ENCODE measurements around the gene JOSD1.
A peak's percentile ranks its signal among the peaks of the same experiment; 100 is the strongest.
"Not testable (repeated sequence)": the region's sequence is repeated elsewhere in the genome, so short reads cannot be mapped to it uniquely, and the experiment has no call there.

The JOSD1 gene

GRCh38 chr22:38675833-38676232 is 24.9 kb downstream of the JOSD1 start:
- no peak for DNase-seq

- no peak for DNase-seq
Measured at GRCh38 chr22:38674888-38675287, 25.9 kb downstream of the JOSD1 start.

- DNase-seq = peak; percentile 50
Measured at GRCh38 chr22:38657045-38657909, 43.5 kb downstream of the JOSD1 start.

GRCh38 chr22:38656256-38657044 is 44.3 kb downstream of the JOSD1 start, which contains the start of the genes CBY1 and FAM227A:
TSS of gene CBY1 (plus strand) at chr22:38656638. CDS start at chr22:38668055, 11,417 bp downstream.
TSS of gene FAM227A (minus strand) at chr22:38656392. CDS start at chr22:38650168, 6,224 bp downstream.
- DNase-seq = peak; percentile 89

GRCh38 chr22:38655519-38656255 is 45.1 kb downstream of the JOSD1 start:
- no peak for DNase-seq

GRCh38 chr22:38653741-38654140 is 47.0 kb downstream of the JOSD1 start:
- DNase-seq = no peak

- no peak for DNase-seq
Measured at GRCh38 chr22:38652859-38653258, 47.9 kb downstream of the JOSD1 start.

GRCh38 chr22:38649841-38650522 is 50.8 kb downstream of the JOSD1 start:
- DNase-seq = no peak

GRCh38 chr22:38645430-38645829 is 55.3 kb downstream of the JOSD1 start:
- no peak for DNase-seq

- not testable (repeated sequence) for DNase-seq
Measured at GRCh38 chr22:38644245-38644644, 56.5 kb downstream of the JOSD1 start.

GRCh38 chr22:38641476-38642040 is 59.2 kb downstream of the JOSD1 start:
- DNase-seq = no peak

GRCh38 chr22:38638728-38639127 is 62.0 kb downstream of the JOSD1 start:
- no peak for DNase-seq

- no peak for DNase-seq
Measured at GRCh38 chr22:38638216-38638615, 62.5 kb downstream of the JOSD1 start.
